NCI-H1048 (cell line): ENCODE data around the gene RTN4RL1.
"Not testable (repeated sequence)": the region's sequence is repeated elsewhere in the genome, so short reads cannot be mapped to it uniquely, and the experiment has no call there.

Source experiments
- DNase-seq: peaks from one replicate; lab custom pipeline; 2025; lab: John Stamatoyannopoulos, UW

RTN4RL1 gene

DNA sequence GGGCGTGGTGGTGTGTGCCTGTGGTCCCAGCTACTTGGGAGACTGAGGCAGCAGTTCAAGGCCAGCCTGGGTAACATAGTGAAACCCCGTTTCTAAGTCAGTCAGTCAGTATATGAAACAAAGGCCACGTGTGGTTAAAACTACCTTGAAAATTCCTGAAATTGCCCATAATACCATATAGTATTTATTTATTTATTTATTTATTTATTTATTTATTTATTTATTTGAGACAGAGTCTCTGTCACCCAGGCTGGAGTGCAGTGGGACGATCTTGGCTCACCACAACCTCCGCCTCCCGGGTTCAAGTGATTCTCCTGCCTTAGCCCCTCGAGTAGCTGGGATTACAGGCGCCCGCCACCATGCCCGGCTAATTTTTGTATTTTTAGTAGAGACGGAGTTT lies 129.7 kb downstream of the RTN4RL1 start:
- DNase-seq = not testable (repeated sequence)

DNA sequence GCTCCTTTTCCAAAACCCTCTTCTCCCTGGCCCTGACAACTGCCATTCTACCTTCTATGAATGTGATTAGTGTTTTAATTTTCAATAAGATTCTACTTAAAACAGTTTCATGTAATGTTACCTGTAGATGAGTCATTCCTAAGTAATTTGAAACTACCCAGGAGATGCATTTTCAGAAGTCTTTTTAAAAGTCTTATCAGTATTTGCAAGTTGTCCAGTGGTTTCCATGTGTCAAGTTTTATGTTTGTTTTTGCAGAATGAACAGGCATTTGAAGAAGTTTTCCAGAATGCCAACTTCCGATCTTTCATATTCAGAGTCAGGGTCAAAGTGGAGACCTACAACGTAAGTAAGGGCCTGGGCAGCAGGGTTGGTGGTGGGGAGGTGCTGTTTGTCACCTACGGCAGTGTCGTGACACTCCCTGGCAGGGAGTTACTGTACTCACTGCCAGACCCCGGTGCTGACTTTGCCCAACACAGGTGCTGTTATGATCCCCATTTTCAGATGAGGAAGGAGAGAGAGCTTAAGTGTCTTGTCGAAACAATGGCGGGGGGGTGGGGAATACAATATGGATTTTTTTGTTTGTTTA lies 130.3 kb downstream of the RTN4RL1 start:
- DNase-seq = no peak

DNA sequence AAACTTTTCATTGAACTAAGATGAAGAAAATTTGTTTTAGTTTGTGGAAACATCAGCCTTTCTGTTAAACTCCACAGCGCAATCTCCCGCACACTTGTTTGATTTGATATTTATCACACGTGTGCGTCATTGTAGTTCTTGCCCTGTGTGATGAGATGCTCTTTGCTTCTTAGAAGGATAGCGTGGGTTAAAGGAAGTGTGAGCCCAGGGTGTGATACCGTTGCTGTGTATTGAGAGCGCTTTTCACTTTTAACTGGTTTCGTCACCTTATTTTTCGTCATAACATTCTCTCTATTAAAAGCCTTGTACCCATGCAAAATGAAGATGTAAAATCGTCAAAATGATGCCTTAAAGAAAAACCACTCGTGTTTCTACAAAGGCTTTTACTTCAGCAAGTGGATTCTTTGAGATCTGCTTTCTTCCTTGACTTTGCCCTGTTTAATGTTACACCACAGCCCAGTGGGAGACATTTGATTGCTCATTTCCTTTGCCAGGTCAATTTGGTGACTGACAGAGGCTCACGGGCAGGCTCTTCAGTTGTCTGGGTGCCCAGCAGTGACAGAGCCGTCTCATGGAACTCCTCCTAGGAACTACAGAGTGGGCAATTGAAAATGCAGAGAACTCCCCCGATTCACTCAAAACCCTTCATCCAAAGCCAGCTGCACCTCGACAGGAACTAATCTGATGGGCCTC lies 134.2 kb downstream of the RTN4RL1 start:
- no peak for DNase-seq

DNA sequence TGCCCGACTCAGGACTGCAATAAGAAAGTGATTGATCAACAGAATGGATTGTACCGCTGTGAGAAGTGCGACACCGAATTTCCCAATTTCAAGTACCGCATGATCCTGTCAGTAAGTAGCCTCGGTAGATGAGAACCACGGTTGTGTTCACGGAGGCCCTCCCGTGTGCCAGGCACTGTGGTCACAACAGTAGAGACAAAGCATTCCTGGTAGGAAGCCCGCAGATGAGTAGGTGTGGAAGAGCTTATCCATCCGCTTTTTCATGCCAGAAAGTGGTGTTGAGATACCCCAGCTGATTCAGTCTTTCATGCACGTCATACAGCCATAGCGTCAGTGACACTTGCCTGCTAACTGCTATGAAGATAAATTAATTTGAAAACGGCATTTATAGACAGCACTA lies 136.4 kb downstream of the RTN4RL1 start:
- DNase-seq = no peak
